GM12878 (cell line): ENCODE data around the gene HS3ST3B1. TPM values are rescaled to one million over a fixed set of nuclear protein-coding genes. Genes with fewer than 3 reads are reported as not detected.

Experiments used
- ATAC-seq: fragments of 200-7000 bp; cut with Tn5 transposase; 3 replicates; pipeline ENCODE4 v1.9.1; 2020; ENCODE audit warnings: mild to moderate bottlenecking, moderate library complexity
- BruUV-seq: library from RNA; stranded (reverse); fragments of 400-500 nt; replicated peaks from 2 replicates; lab custom pipeline; 2021; lab: Mats Ljungman, UMichigan
- CTCF ChIA-PET: fragments of 300-600 bp; sonication (Branson Sonifier 250); formaldehyde crosslinking; extraction: SDS; loops from one replicate; lab custom pipeline; 2021; ENCODE audit warnings: inconsistent platforms; lab: Yijun Ruan, JAX
- POLR2A ChIA-PET: fragments of 350-600 bp; formaldehyde crosslinking; extraction: SDS; loops from one replicate; lab custom pipeline; 2021; ENCODE audit warnings: inconsistent platforms; lab: Charles Lee
- RAD21 ChIA-PET: fragments of 300-600 bp; sonication (Branson Sonifier 250); formaldehyde crosslinking; loops from one replicate; lab custom pipeline; 2023; ENCODE audit warnings: antibody characterized with exemption; ENCODE audit not compliant: unreplicated experiment; lab: Charles Lee
- SMC1A ChIA-PET: fragments of 300-600 bp; sonication (Branson Sonifier 250); formaldehyde crosslinking; loops from one replicate; lab custom pipeline; 2023; ENCODE audit not compliant: unreplicated experiment, uncharacterized antibody; lab: Charles Lee
- DNase-seq: peaks from one replicate; pipeline ENCODE4 v3.0.0-alpha.2; 2011; ENCODE audit warnings: low read depth, low spot score
- FAIRE-seq: peaks from 3 replicates; lab custom pipeline; 2011; peaks lifted over from hg19 to GRCh38; lab: Jason Lieb, UNC
- H2AFZ ChIP-seq: 2 replicates; pipeline ENCODE4 v1.6.0; 2011; ENCODE audit warnings: low read depth, low read length, control low read depth; ENCODE audit not compliant: control insufficient read depth
- H3K27ac ChIP-seq: 2 replicates; pipeline ENCODE4 v1.5.1; 2011; ENCODE audit warnings: control low read depth; ENCODE audit not compliant: control insufficient read depth, insufficient read depth
- H3K27me3 ChIP-seq, 2 experiments: replicated peaks in 1 of 2; 2 replicates each; pipeline versions ENCODE4 v1.6.0 to v1.6.1; 2011; ENCODE audit warnings: low read length in 1 of 2; ENCODE audit not compliant: control insufficient read depth in 2 of 2, insufficient read depth in 2 of 2
- H3K36me3 ChIP-seq, 2 experiments: 2 replicates each; pipeline ENCODE4 v1.5.1; 2011; ENCODE audit warnings: low read length in 1 of 2; ENCODE audit not compliant: control insufficient read depth in 2 of 2, insufficient read depth in 2 of 2
- H3K4me1 ChIP-seq: 2 replicates; pipeline ENCODE4 v1.6.1; 2011; ENCODE audit warnings: mild to moderate bottlenecking, low read length, moderate library complexity, mixed read lengths; ENCODE audit not compliant: control insufficient read depth, insufficient read depth
- H3K4me2 ChIP-seq: 2 replicates; pipeline ENCODE4 v1.6.0; 2011; ENCODE audit warnings: control low read depth; ENCODE audit not compliant: control insufficient read depth, insufficient read depth
- H3K4me3 ChIP-seq: fragments of 200-600 bp; sonication (generic); 2 replicates; pipeline ENCODE4 v1.5.1; 2016
- H3K79me2 ChIP-seq: 2 replicates; pipeline ENCODE4 v1.6.0; 2011; ENCODE audit warnings: low read length; ENCODE audit not compliant: control insufficient read depth, insufficient read depth
- H3K9ac ChIP-seq: 2 replicates; pipeline ENCODE4 v1.8.0; 2011; ENCODE audit warnings: low read length, control low read depth, mixed read lengths; ENCODE audit not compliant: control insufficient read depth, insufficient read depth
- H3K9me3 ChIP-seq: replicated peaks from 3 replicates; pipeline ENCODE4 v1.5.1; 2011; ENCODE audit warnings: mild to moderate bottlenecking, low read length; ENCODE audit not compliant: control insufficient read depth, insufficient read depth
- H4K20me1 ChIP-seq: 2 replicates; pipeline ENCODE4 v1.6.0; 2011; ENCODE audit not compliant: control insufficient read depth, insufficient read depth
- CBX5 ChIP-seq: sonication (generic); IDR thresholded peaks from 2 replicates; pipeline ENCODE4 v1.6.1; 2016; ENCODE audit warnings: low read depth, moderate library complexity, mild to moderate bottlenecking, inconsistent platforms
- EGR1 ChIP-seq, 2 experiments: IDR thresholded peaks; 1 replicate in 1 of 2; 2 replicates in 1 of 2; pipeline ENCODE4 v1.6.1; 2011 to 2012; ENCODE audit warnings: low read depth in 2 of 2, low read length in 2 of 2, borderline replicate concordance in 1 of 2, mild to moderate bottlenecking in 1 of 2, moderate library complexity in 1 of 2
- IKZF1 ChIP-seq: fragments of 450-650 bp; conservative IDR thresholded peaks from 2 replicates; pipeline ENCODE4 v1.6.1; 2017; ENCODE audit warnings: antibody characterized with exemption, mild to moderate bottlenecking
- KAT2A ChIP-seq: conservative IDR thresholded peaks from 2 replicates; pipeline ENCODE4 v1.6.1; 2011; ENCODE audit warnings: low read depth, low read length; ENCODE audit not compliant: control insufficient read depth
- NR2F1 ChIP-seq: fragments of 450-650 bp; conservative IDR thresholded peaks from 2 replicates; pipeline ENCODE4 v1.6.1; 2017; ENCODE audit warnings: mild to moderate bottlenecking
- POLR2AphosphoS5 ChIP-seq: IDR thresholded peaks from 2 replicates; pipeline ENCODE4 v1.6.1; 2011; ENCODE audit warnings: mild to moderate bottlenecking, low read length, inconsistent platforms
- RELB ChIP-seq: fragments of 450-650 bp; IDR thresholded peaks from 2 replicates; pipeline ENCODE4 v1.6.1; 2017; ENCODE audit warnings: low read depth, mild to moderate bottlenecking, moderate library complexity
- RUNX3 ChIP-seq: IDR thresholded peaks from 2 replicates; pipeline ENCODE4 v1.6.1; 2012; ENCODE audit warnings: low read length, inconsistent platforms
- STAT3 ChIP-seq: IDR thresholded peaks from 2 replicates; pipeline ENCODE4 v1.6.1; 2011; ENCODE audit warnings: low read depth, low read length, improper control_type of control experiment
- YBX1 ChIP-seq: fragments of 450-650 bp; IDR thresholded peaks from 2 replicates; pipeline ENCODE4 v1.6.1; 2016; ENCODE audit warnings: antibody characterized with exemption
- ZNF622 ChIP-seq: fragments of 450-650 bp; IDR thresholded peaks from 2 replicates; pipeline ENCODE4 v1.6.1; 2017; ENCODE audit warnings: mild to moderate bottlenecking, inconsistent platforms
- WGBS: methylation state at CpG from one replicate; pipeline ENCODE4 v1.1.6; 2016; ENCODE audit warnings: low lambda C conversion rate; ENCODE audit not compliant: insufficient replicate concordance, insufficient coverage; ENCODE audit errors: missing lambda C conversion rate; 5-methylcytosine and 5-hydroxymethylcytosine counted together
- in situ Hi-C: fragments of 300-500 bp; cut with MboI; formaldehyde crosslinking; loops from 9 replicates; pipeline ENCODE4 v1.14.3; 2018; ENCODE audit warnings: mixed read lengths
- intact Hi-C: fragments of 100-400 bp; cut with micrococcal nuclease; formaldehyde crosslinking; loops from one replicate; pipeline ENCODE4 v1.14.2; 2022; ENCODE audit not compliant: unreplicated experiment
- polyA plus RNA-seq, 11 experiments: library from polyadenylated mRNA; depleted of rRNA in 4 of 11; unstranded in 6 of 11; stranded (reverse) in 5 of 11; fragments of >200 nt; fragmentation: Nextera tagmentation in 4 of 11; fragmentation: Illumina TruSeq in 1 of 11; extraction: Ambion mirVana in 4 of 11; extraction: Trizol in 1 of 11; gene quantifications; 1 replicate in 1 of 11; 2 replicates in 10 of 11; pipeline versions ENCODE4 v1.2.1 to v1.2.3, GENCODE V29; 2011 to 2016; ENCODE audit warnings: inconsistent platforms in 2 of 11, missing spikeins in 2 of 11, low read depth in 1 of 11
- total RNA-seq, 4 experiments: library from RNA; depleted of rRNA in 3 of 4; stranded (reverse); fragments of >200 nt in 3 of 4; fragmentation: Illumina TruSeq in 1 of 4; extraction: Trizol in 1 of 4; gene quantifications; 2 replicates each; pipeline versions ENCODE4 v1.2.1 to v1.2.3, GENCODE V29; 2013 to 2021

The HS3ST3B1 gene
- total and polyA plus RNA-seq, 10 of the 15 experiments (the other 5 are each of a cell fraction or from before 2014, with no cell fraction given): 0.03 to 0.14 (median 0.06) TPM; not detected in 3

GRCh38 chr17:14320734-14321475, 20.0 kb downstream of the HS3ST3B1 start:
- in situ Hi-C loops: no loop called here
- TF ChIP-seq YBX1 (no peak), IKZF1 (no peak), CBX5 (no peak), KAT2A (no peak), EGR1 (IDR thresholded peaks at IDR 0.05; ENCODE audit: borderline replicate concordance in 1 of 2, low read depth in 2 of 2, low read length in 2 of 2) (no peak), NR2F1 (no peak), ZNF622 (no peak)
- no peaks in the 10 kb centered on the region for H4K20me1 ChIP-seq
- intact Hi-C loops: no loop called here
- POLR2A ChIA-PET: no interaction called here
- H3K9ac ChIP-seq: no peak overlapping the region
- SMC1A ChIA-PET: no interaction called here
- H2AFZ ChIP-seq: no peak overlapping the region
- 62% methylated on average over 13 of the region's 13 CpGs for WGBS
- no peaks in the 10 kb centered on the region for H3K27me3 ChIP-seq
- no peaks in the 10 kb centered on the region for H3K79me2 ChIP-seq
- no peak for DNase-seq
- no TSS peak for BruUV-seq
- no peak overlapping the region; the same call in 1 of the 2 replicates for H3K4me2 ChIP-seq
- no peaks in the 10 kb centered on the region for H3K36me3 ChIP-seq
- RAD21 ChIA-PET: no interaction called here
- H3K27ac ChIP-seq: no peak overlapping the region
- H3K4me3 ChIP-seq: no peak overlapping the region
- H3K9me3 ChIP-seq: no peaks in the 10 kb centered on the region
- no peaks in the 10 kb centered on the region for H3K4me1 ChIP-seq
- no peak for ATAC-seq
- CTCF ChIA-PET: no interaction called here
- FAIRE-seq: no peak

DNA sequence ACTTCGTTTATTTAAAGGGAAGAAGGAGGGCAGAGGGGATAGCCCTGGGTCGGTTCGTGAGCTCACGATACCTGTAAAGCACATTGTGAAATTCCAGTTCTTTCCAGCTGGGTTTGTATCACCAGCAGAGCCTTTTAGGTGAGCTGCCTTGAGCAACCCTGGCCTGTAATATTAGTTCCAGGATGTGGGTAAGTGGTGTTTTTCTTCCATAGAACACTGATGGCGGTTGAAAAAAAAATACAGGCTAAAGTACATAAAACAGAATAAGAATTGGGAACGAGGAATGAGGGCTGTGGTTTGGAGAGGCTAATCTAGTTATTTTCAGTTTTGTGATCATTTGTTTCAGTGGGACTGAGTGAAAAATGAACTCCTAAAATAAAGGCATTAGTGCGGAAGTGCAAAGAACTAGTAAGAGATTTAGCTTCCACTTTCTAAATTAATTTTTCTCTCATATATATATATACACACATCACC, 20.6 kb downstream of the HS3ST3B1 start:
- RAD21 ChIA-PET: no interaction called here
- H3K9me3 ChIP-seq: no peaks in the 10 kb centered on the region
- BruUV-seq: no TSS peak
- CTCF ChIA-PET: no interaction called here
- no peak overlapping the region for H3K27ac ChIP-seq
- no peaks in the 10 kb centered on the region for H3K36me3 ChIP-seq
- no peak overlapping the region for H2AFZ ChIP-seq
- SMC1A ChIA-PET: no interaction called here
- WGBS: 40% methylated on average over 7 of the region's 7 CpGs
- TF ChIP-seq POLR2AphosphoS5 (no peak), STAT3 (no peak), RUNX3 (peak; percentile 24; the same call in 1 of the 2 replicates), RELB (no peak)
- H3K4me2 ChIP-seq: no peak overlapping the region; the same call in 1 of the 2 replicates
- DNase-seq (no peak), FAIRE-seq (no peak), ATAC-seq (no peak)
- no peaks in the 10 kb centered on the region for H3K79me2 ChIP-seq
- no peaks in the 10 kb centered on the region for H3K27me3 ChIP-seq
- H3K9ac ChIP-seq: no peak overlapping the region
- in situ Hi-C loops: no loop called here
- intact Hi-C loops: no loop called here
- H3K4me1 ChIP-seq: no peaks in the 10 kb centered on the region
- H4K20me1 ChIP-seq: no peaks in the 10 kb centered on the region
- H3K4me3 ChIP-seq: no peak overlapping the region
- POLR2A ChIA-PET: no interaction called here
